GM19043 (cell line): ENCODE data around the gene RAD18.

Source experiments
- ATAC-seq: cut with Tn5 transposase; IDR thresholded peaks from one replicate; pipeline ENCODE4 v1.9.1; 2021; ENCODE audit warnings: low read depth; ENCODE audit not compliant: unreplicated experiment

RAD18 gene

GRCh38 chr3:8870134-8870533 lies 93.1 kb downstream of the RAD18 start:
- no peak for ATAC-seq

GRCh38 chr3:8869613-8870012 lies 93.7 kb downstream of the RAD18 start:
- ATAC-seq: no peak

GRCh38 chr3:8868996-8869395 lies 94.3 kb downstream of the RAD18 start:
- ATAC-seq: no peak

GRCh38 chr3:8867646-8868045 lies 95.6 kb downstream of the RAD18 start:
- no peak for ATAC-seq

- ATAC-seq: no peak
These were observed 97.6 kb downstream of the RAD18 start for GRCh38 chr3:8865697-8866096.

- ATAC-seq: no peak
These were observed 98.6 kb downstream of the RAD18 start for GRCh38 chr3:8864402-8865350.

- no peak for ATAC-seq
These were observed 99.4 kb downstream of the RAD18 start for GRCh38 chr3:8863891-8864290.

GRCh38 chr3:8857720-8858367 lies 105.4 kb downstream of the RAD18 start:
- no peak for ATAC-seq

- no peak for ATAC-seq
These were observed 106.6 kb downstream of the RAD18 start for GRCh38 chr3:8856721-8857120.

GRCh38 chr3:8856071-8856470 lies 107.2 kb downstream of the RAD18 start:
- no peak for ATAC-seq

- ATAC-seq: no peak
These were observed 108.6 kb downstream of the RAD18 start for GRCh38 chr3:8854656-8855055.

- ATAC-seq: no peak
These were observed 110.2 kb downstream of the RAD18 start for GRCh38 chr3:8853081-8853480.

- ATAC-seq: no peak
These were observed 110.8 kb downstream of the RAD18 start for GRCh38 chr3:8852511-8852910.

GRCh38 chr3:8851703-8852102 lies 111.6 kb downstream of the RAD18 start:
- ATAC-seq: no peak

GRCh38 chr3:8848696-8849131 lies 114.6 kb downstream of the RAD18 start:
- ATAC-seq: no peak

GRCh38 chr3:8847317-8847716 lies 116.0 kb downstream of the RAD18 start:
- ATAC-seq: no peak

GRCh38 chr3:8846176-8846575 lies 117.1 kb downstream of the RAD18 start:
- no peak for ATAC-seq

GRCh38 chr3:8845641-8846040 lies 117.6 kb downstream of the RAD18 start:
- no peak for ATAC-seq

- no peak for ATAC-seq
These were observed 119.9 kb downstream of the RAD18 start for GRCh38 chr3:8843347-8843746.

GRCh38 chr3:8842293-8842692 lies 121.0 kb downstream of the RAD18 start:
- no peak for ATAC-seq

GRCh38 chr3:8841472-8841871 lies 121.8 kb downstream of the RAD18 start:
- ATAC-seq: no peak

- ATAC-seq: no peak
These were observed 122.7 kb downstream of the RAD18 start for GRCh38 chr3:8840556-8840955.
